A673 (cell line): ENCODE measurements around the gene ARHGAP5. TPM values are rescaled to one million over a fixed set of nuclear protein-coding genes. Genes with fewer than 3 reads are reported as not detected.

Experiments
- BruUV-seq: library from RNA; stranded (reverse); fragments of 400-500 nt; replicated peaks from 2 replicates; lab custom pipeline; 2021; lab: Mats Ljungman, UMichigan
- CTCF ChIA-PET: fragments of 300-600 bp; sonication (Branson Sonifier 250); formaldehyde crosslinking; loops from one replicate; lab custom pipeline; 2022; ENCODE audit warnings: antibody characterized with exemption; lab: Charles Lee
- POLR2A ChIA-PET: fragments of 300-600 bp; sonication (Branson Sonifier 250); formaldehyde crosslinking; loops from one replicate; lab custom pipeline; 2022; ENCODE audit warnings: antibody characterized with exemption; ENCODE audit not compliant: low non-redundant PET; lab: Charles Lee
- DNase-seq: peaks from one replicate; pipeline ENCODE4 v3.0.0-alpha.2; 2015; ENCODE audit warnings: low spot score
- H3K27ac ChIP-seq: fragments of 200-600 bp; sonication (generic); 2 replicates; pipeline ENCODE4 v1.5.1; 2016; ENCODE audit warnings: mixed run types, low read depth, mild to moderate bottlenecking, mixed read lengths, antibody characterized with exemption, low read length; ENCODE audit not compliant: poor library complexity, severe bottlenecking
- H3K27me3 ChIP-seq: fragments of 200-600 bp; sonication (generic); replicated peaks from 2 replicates; pipeline ENCODE4 v1.6.1; 2017; ENCODE audit warnings: mixed run types, low read depth, mild to moderate bottlenecking, mixed read lengths, antibody characterized with exemption, low read length; ENCODE audit not compliant: insufficient read depth, poor library complexity
- H3K36me3 ChIP-seq: fragments of 200-600 bp; sonication (generic); 2 replicates; pipeline ENCODE4 v1.6.1; 2016; ENCODE audit warnings: mixed run types, mild to moderate bottlenecking, mixed read lengths, antibody characterized with exemption, low read length; ENCODE audit not compliant: insufficient read depth, poor library complexity, severe bottlenecking
- H3K4me1 ChIP-seq: fragments of 200-600 bp; sonication (generic); 2 replicates; pipeline ENCODE4 v1.6.1; 2017; ENCODE audit warnings: mixed run types, mild to moderate bottlenecking, mixed read lengths, antibody characterized with exemption, low read length; ENCODE audit not compliant: insufficient read depth, poor library complexity, severe bottlenecking
- H3K4me3 ChIP-seq: fragments of 200-600 bp; sonication (generic); 2 replicates; pipeline ENCODE4 v1.5.1; 2016; ENCODE audit warnings: low read depth, mixed run types, mild to moderate bottlenecking, mixed read lengths, low read length; ENCODE audit not compliant: poor library complexity, severe bottlenecking
- H3K9me3 ChIP-seq: fragments of 200-600 bp; sonication (generic); 2 replicates; pipeline ENCODE4 v1.6.1; 2016; ENCODE audit warnings: mixed run types, low read depth, mild to moderate bottlenecking, mixed read lengths, antibody characterized with exemption, low read length; ENCODE audit not compliant: poor library complexity, severe bottlenecking
- CTCF ChIP-seq: fragments of 300-800, 200-600 bp; sonication (generic); conservative IDR thresholded peaks from 2 replicates; pipeline ENCODE4 v1.5.1; 2017; ENCODE audit warnings: low read depth, mild to moderate bottlenecking, antibody characterized with exemption, low read length, moderate library complexity, mixed read lengths
- EZH2 ChIP-seq: fragments of 200-600 bp; sonication (generic); IDR thresholded peaks from 2 replicates; pipeline ENCODE4 v1.6.1; 2017; ENCODE audit warnings: borderline replicate concordance, low read depth, mild to moderate bottlenecking, mixed read lengths, antibody characterized with exemption, low read length; ENCODE audit not compliant: poor library complexity, severe bottlenecking
- intact Hi-C: fragments of 100-400 bp; cut with micrococcal nuclease; formaldehyde crosslinking; loops from one replicate; pipeline ENCODE4 v1.10.0; 2022; ENCODE audit not compliant: unreplicated experiment
- total RNA-seq: library from RNA; stranded (reverse); gene quantifications from 2 replicates; pipeline ENCODE4 v1.2.3, GENCODE V29; 2021

The ARHGAP5 gene
- total RNA-seq, 1 experiment from 2014 or later, result 51.3 TPM

- BruUV-seq, result no TSS peak
- ChIA-PET POLR2A (no interaction called here), CTCF (no interaction called here)
- H3K36me3 ChIP-seq, result no peaks in the 10 kb centered on the region
- H3K27me3 ChIP-seq, result no peaks in the 10 kb centered on the region
- TF ChIP-seq CTCF, result no peak
- intact Hi-C loops, result no loop called here
- H3K4me3 ChIP-seq, result no peak overlapping the region
- H3K27ac ChIP-seq, result no peak overlapping the region
- H3K4me1 ChIP-seq, result no peaks in the 10 kb centered on the region
- no peaks in the 10 kb centered on the region for H3K9me3 ChIP-seq
- no peak for DNase-seq
Observed at GRCh38 chr14:32192712-32193373, 115.7 kb downstream of the ARHGAP5 start.

- DNase-seq, result no peak
- Histone ChIP-seq H3K9me3 (no peaks in the 10 kb centered on the region), H3K36me3 (no peaks in the 10 kb centered on the region), H3K27ac (no peak overlapping the region), H3K27me3 (no peaks in the 10 kb centered on the region), H3K4me1 (no peaks in the 10 kb centered on the region), H3K4me3 (no peak overlapping the region)
- ChIA-PET CTCF (no interaction called here), POLR2A (no interaction called here)
- TF ChIP-seq EZH2, result no peak
- no peak for TF ChIP-seq CTCF
- intact Hi-C loops, result no loop called here
- BruUV-seq, result no TSS peak
Observed at GRCh38 chr14:32193532-32193931, 116.4 kb downstream of the ARHGAP5 start.

GRCh38 chr14:32195636-32196035 lies 118.5 kb downstream of the ARHGAP5 start:
- intact Hi-C loops, result no loop called here
- H3K27ac ChIP-seq, result no peak overlapping the region
- BruUV-seq, result no TSS peak

More at GRCh38 chr14:32195636-32196035, 118.5 kb downstream of the ARHGAP5 start:
- CTCF ChIA-PET, result no interaction called here
- H3K27me3 ChIP-seq, result no peaks in the 10 kb centered on the region
- no peak for DNase-seq
- H3K4me1 ChIP-seq, result no peaks in the 10 kb centered on the region
- TF ChIP-seq EZH2 (no peak), CTCF (no peak)
- no peaks in the 10 kb centered on the region for H3K9me3 ChIP-seq
- no peaks in the 10 kb centered on the region for H3K36me3 ChIP-seq
- POLR2A ChIA-PET, result no interaction called here
- no peak overlapping the region for H3K4me3 ChIP-seq
